Lung (tissue), 12 donors: ENCODE results near the gene PON2. TPM values are rescaled to one million over a fixed set of nuclear protein-coding genes. Genes with fewer than 3 reads are reported as not detected.

ENCODE experiments used
- ATAC-seq: fragments of 200-7000 bp; cut with Tn5 transposase; one replicate; pipeline ENCODE4 v1.9.1; 2020; ENCODE audit warnings: moderate number of reproducible peaks; ENCODE audit not compliant: insufficient read depth, low FRiP score
- DNase-seq, 3 donors: peaks; one replicate each; pipeline ENCODE4 v3.0.0-alpha.2; 2013 to 2017
- H3K27ac ChIP-seq, 2 donors: one replicate each; pipeline ENCODE4 v1.5.1; 2013; ENCODE audit warnings: mild to moderate bottlenecking in 2 of 2, moderate library complexity in 2 of 2, control low read depth in 1 of 2, inconsistent platforms in 1 of 2, low read depth in 1 of 2, low read length in 1 of 2
- H3K27me3 ChIP-seq, 3 donors: one replicate each; pipeline ENCODE4 v1.5.1; 2013; ENCODE audit warnings: low read length in 2 of 3; ENCODE audit not compliant: control insufficient read depth in 3 of 3, insufficient read depth in 3 of 3
- H3K36me3 ChIP-seq, 4 donors: one replicate each; pipeline ENCODE4 v1.5.1; 2013; ENCODE audit warnings: low read length in 4 of 4, mild to moderate bottlenecking in 1 of 4, moderate library complexity in 1 of 4; ENCODE audit not compliant: control insufficient read depth in 4 of 4, insufficient read depth in 4 of 4
- H3K4me1 ChIP-seq, 5 donors: one replicate each; pipeline ENCODE4 v1.5.1; 2013; ENCODE audit warnings: low read length in 5 of 5, mild to moderate bottlenecking in 2 of 5, moderate library complexity in 1 of 5; ENCODE audit not compliant: control insufficient read depth in 5 of 5, insufficient read depth in 5 of 5
- H3K4me3 ChIP-seq: one replicate; pipeline ENCODE4 v1.5.1; 2013; ENCODE audit warnings: mild to moderate bottlenecking, control low read depth, moderate library complexity
- H3K9ac ChIP-seq, 2 donors: one replicate each; pipeline ENCODE4 v1.5.1; 2013; ENCODE audit warnings: low read length in 2 of 2, control low read depth in 1 of 2; ENCODE audit not compliant: insufficient read depth in 1 of 2
- H3K9me3 ChIP-seq, 4 donors: one replicate each; pipeline ENCODE4 v1.5.1; 2013; ENCODE audit warnings: low read length in 3 of 4, mild to moderate bottlenecking in 1 of 4, moderate library complexity in 1 of 4; ENCODE audit not compliant: control insufficient read depth in 4 of 4, insufficient read depth in 3 of 4
- WGBS, 2 donors: extraction: QIAGEN DNeasy Blood & Tissue Kit; methylation state at CpG; one replicate each; pipeline ENCODE4 v1.1.7; 2013; 5-methylcytosine and 5-hydroxymethylcytosine counted together
- polyA plus RNA-seq, 2 donors: library from polyadenylated mRNA; stranded (reverse); fragments of 200-250 nt; gene quantifications; one replicate each; pipeline ENCODE4 v1.2.1, GENCODE V29; 2013
- total RNA-seq, 2 donors: library from RNA; depleted of rRNA in 1 of 2; stranded (reverse); fragments of >200 nt in 1 of 2; gene quantifications; one replicate each; pipeline ENCODE4 v1.2.1, GENCODE V29; 2014 to 2021
- TF ChIP-seq, protein P1 (sequence below): IDR thresholded peaks from 2 replicates; pipeline ENCODE4 v1.5.1; 2012; ENCODE audit warnings: mild to moderate bottlenecking; ENCODE audit errors: control extremely low read depth, extremely low read depth
- donor health status: control.
- donor health status: control.
- donor health status: Bipolar disorder and iron deficiency.
- donor health status: healthy.
- donor health status: DM: yes; HTN: yes; CAD: no.

PON2 gene
- total and polyA plus RNA-seq, 4 donors: 90.4 to 392 (median 188) TPM

DNA sequence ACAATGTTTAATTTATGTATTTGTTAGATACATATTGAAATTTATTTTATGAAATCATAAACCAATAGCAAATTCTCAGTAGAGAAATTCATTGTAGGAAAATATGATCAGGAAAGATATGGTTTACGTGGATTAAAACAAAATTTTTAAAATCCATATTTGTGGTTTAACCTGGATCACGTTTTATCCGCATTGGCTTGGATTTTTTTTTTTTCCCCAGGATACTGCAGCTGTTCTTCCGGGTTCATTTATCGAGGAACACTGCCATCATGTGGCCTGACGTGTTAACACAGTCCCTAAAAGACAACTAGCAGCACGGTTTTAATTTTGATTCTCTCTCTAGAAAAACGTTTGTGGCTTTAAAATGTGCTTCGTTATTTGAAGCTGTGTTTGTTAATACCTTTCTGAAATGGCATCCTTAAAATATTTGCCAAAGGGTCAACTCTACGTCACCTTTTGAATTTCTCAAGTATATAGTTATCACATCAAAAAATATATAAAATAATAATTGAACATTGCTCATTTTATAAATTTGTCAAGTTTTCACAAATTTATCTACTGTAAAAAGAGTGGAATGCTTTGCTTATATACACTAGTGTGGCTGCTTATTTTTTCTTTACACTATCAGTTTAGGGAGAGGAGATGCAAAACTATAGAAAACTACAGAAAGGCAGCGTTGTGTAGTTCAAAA, 42.2 kb upstream of the PON2 start:
- H3K27me3 ChIP-seq: no peaks in the 10 kb centered on the region
- no peaks in the 10 kb centered on the region for H3K36me3 ChIP-seq
- no peak overlapping the region for H3K9ac ChIP-seq
- 10% methylated on average over 11 of the region's 11 CpGs for WGBS, 2 donors
- TF ChIP-seq, protein P1, sequence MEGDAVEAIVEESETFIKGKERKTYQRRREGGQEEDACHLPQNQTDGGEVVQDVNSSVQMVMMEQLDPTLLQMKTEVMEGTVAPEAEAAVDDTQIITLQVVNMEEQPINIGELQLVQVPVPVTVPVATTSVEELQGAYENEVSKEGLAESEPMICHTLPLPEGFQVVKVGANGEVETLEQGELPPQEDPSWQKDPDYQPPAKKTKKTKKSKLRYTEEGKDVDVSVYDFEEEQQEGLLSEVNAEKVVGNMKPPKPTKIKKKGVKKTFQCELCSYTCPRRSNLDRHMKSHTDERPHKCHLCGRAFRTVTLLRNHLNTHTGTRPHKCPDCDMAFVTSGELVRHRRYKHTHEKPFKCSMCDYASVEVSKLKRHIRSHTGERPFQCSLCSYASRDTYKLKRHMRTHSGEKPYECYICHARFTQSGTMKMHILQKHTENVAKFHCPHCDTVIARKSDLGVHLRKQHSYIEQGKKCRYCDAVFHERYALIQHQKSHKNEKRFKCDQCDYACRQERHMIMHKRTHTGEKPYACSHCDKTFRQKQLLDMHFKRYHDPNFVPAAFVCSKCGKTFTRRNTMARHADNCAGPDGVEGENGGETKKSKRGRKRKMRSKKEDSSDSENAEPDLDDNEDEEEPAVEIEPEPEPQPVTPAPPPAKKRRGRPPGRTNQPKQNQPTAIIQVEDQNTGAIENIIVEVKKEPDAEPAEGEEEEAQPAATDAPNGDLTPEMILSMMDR: peak; percentile 68
- H3K4me3 ChIP-seq: no peak overlapping the region
- ATAC-seq (peak; percentile 49), DNase-seq (peak; percentile 76 to 91 (median 87))
- no peak overlapping the region for H3K27ac ChIP-seq
- H3K9me3 ChIP-seq: no peaks in the 10 kb centered on the region
- peaks cover 0 to 22% (median 6%) of the 10 kb centered on the region in 5 donors for H3K4me1 ChIP-seq

DNA sequence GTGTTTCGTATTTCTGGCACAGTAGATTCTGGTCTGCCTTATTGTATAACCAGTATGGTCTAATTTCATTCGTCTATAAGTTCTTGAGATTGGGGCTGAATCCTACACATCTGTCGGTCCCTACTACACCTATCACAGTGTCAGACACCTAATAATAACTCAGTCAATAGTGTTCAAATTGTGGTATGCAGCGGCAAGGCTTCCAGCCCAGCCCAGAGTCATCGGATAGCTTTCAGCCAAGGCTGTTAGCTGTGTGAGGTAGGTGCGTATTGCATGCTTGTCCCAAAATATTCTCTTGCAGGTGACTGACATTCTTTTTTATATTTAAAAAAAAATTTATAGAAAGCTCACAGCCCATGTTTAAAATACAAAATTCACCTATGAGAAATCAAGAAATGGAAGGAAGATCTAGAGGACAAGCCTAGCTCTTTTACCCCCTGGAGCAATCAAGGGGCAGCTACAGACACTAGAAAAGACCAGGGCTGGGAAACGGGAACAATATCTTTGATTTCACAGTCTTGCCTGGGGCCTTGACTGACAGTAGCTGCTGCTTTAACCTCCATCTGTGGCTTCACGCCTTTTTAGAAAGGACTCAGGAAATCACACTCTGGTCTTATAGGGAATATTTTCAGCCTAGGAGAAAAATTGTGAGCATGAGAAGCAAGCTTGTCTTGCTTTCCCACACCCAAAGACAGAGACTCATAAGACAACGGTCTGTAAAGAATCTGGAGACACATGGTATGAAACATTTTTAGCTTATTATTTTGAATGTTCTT, 41.4 kb upstream of the PON2 start:
- no peaks in the 10 kb centered on the region for H3K36me3 ChIP-seq
- ATAC-seq (no peak), DNase-seq (peak in 1 of 3 donors; percentile 63)
- no peak overlapping the region for H3K27ac ChIP-seq
- H3K9me3 ChIP-seq: no peaks in the 10 kb centered on the region
- H3K27me3 ChIP-seq: no peaks in the 10 kb centered on the region
- H3K4me3 ChIP-seq: no peak overlapping the region
- WGBS, 2 donors: 81 to 85% methylated on average over 9 of the region's 9 CpGs
- peaks cover 0 to 22% (median 6%) of the 10 kb centered on the region in 5 donors for H3K4me1 ChIP-seq
- TF ChIP-seq, protein P1: no peak
- no peak overlapping the region for H3K9ac ChIP-seq

DNA sequence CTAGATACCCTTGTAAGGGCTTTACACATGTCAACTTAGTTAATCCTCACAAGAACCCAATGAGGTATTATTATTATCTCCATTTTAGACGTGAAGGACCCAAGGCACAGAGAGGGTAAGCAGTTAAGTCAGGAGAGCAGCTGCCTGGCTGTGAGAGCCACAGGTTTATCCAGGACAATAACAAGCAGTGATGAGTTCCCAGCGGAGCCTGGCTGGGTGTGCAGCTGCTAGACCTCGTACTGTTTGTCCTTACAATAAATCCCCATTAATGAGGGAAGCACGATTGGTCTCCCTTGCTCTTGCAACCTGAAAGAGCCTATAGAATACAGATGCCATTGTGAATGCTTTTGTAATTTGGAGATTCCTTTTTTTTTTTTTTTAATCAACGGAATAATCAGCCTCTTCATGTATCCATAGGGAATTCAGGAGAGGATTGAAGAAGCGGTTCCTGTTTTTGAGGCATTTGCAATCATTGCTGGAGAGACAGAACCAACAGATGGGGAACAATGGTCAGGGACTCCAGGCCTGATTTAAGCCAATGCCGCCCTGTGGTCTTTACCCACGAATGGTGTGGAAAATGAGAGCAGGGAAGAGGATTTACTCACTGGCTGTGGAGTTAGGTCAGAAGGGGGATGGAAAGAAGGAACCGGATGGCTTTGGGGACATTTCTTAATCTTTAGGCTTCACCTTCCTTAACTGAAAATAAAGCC, 38.6 kb upstream of the PON2 start:
- ATAC-seq: no peak
- H3K36me3 ChIP-seq: no peaks in the 10 kb centered on the region
- no peak for DNase-seq
- H3K9ac ChIP-seq: no peak overlapping the region
- no peak overlapping the region for H3K4me3 ChIP-seq
- H3K4me1 ChIP-seq: peaks cover 0 to 34% (median 6%) of the 10 kb centered on the region in 5 donors
- TF ChIP-seq, protein P1: no peak
- H3K27me3 ChIP-seq: no peaks in the 10 kb centered on the region
- H3K9me3 ChIP-seq: no peaks in the 10 kb centered on the region
- no peak overlapping the region for H3K27ac ChIP-seq
- WGBS, 2 donors: 84 to 89% methylated on average over 9 of the region's 9 CpGs
